DND-41 (cell line): ENCODE results near the gene DENND6B.
"Not testable (repeated sequence)": the region's sequence is repeated elsewhere in the genome, so short reads cannot be mapped to it uniquely, and the experiment has no call there.

Source experiments
- ATAC-seq: fragments of 200-7000 bp; cut with Tn5 transposase; 3 replicates; pipeline ENCODE4 v1.9.1; 2021; ENCODE audit warnings: low read depth; ENCODE audit not compliant: insufficient read depth
- DNase-seq: peaks from one replicate; pipeline ENCODE4 v3.0.0-alpha.2; 2020
- H2AFZ ChIP-seq: 2 replicates; pipeline ENCODE4 v1.6.0; 2012; ENCODE audit warnings: low read depth, low read length
- H3K27ac ChIP-seq: 2 replicates; pipeline ENCODE4 v1.5.1; 2012; ENCODE audit warnings: low read length, inconsistent platforms
- H3K27me3 ChIP-seq: fragments of 200-600 bp; sonication (generic); 2 replicates; pipeline ENCODE4 v1.6.0; 2012; ENCODE audit warnings: low read length, mild to moderate bottlenecking, inconsistent platforms; ENCODE audit not compliant: insufficient read depth, poor library complexity
- H3K36me3 ChIP-seq: 2 replicates; pipeline ENCODE4 v1.5.1; 2012; ENCODE audit warnings: low read length, inconsistent platforms; ENCODE audit not compliant: insufficient read depth
- H3K4me1 ChIP-seq: 2 replicates; pipeline ENCODE4 v1.5.1; 2012; ENCODE audit warnings: mild to moderate bottlenecking, low read length; ENCODE audit not compliant: insufficient read depth
- H3K4me2 ChIP-seq: 2 replicates; pipeline ENCODE4 v1.6.0; 2012; ENCODE audit warnings: mild to moderate bottlenecking, moderate library complexity, low read length, inconsistent platforms; ENCODE audit not compliant: insufficient read depth
- H3K4me3 ChIP-seq, 2 experiments: fragments of 200-600 bp in 1 of 2; shearing (Covaris generic) in 1 of 2; 2 replicates each; pipeline ENCODE4 v1.5.1; 2012 to 2016; ENCODE audit warnings: inconsistent platforms in 2 of 2, low read length in 2 of 2, mild to moderate bottlenecking in 2 of 2, low read depth in 1 of 2, moderate library complexity in 1 of 2
- H3K79me2 ChIP-seq: 2 replicates; pipeline ENCODE4 v1.6.0; 2012; ENCODE audit warnings: low read length, inconsistent platforms; ENCODE audit not compliant: insufficient read depth
- H3K9ac ChIP-seq: 2 replicates; pipeline ENCODE4 v1.6.0; 2012; ENCODE audit warnings: low read depth, mild to moderate bottlenecking, inconsistent platforms, low read length, moderate library complexity
- H3K9me3 ChIP-seq: 2 replicates; pipeline ENCODE4 v1.5.1; 2012; ENCODE audit warnings: low read length, moderate library complexity, mild to moderate bottlenecking, inconsistent platforms; ENCODE audit not compliant: insufficient read depth, severe bottlenecking
- H4K20me1 ChIP-seq: 2 replicates; pipeline ENCODE4 v1.6.0; 2012; ENCODE audit warnings: low read length; ENCODE audit not compliant: insufficient read depth
- CTCF ChIP-seq: IDR thresholded peaks from 2 replicates; pipeline ENCODE4 v1.5.1; 2012; ENCODE audit warnings: borderline replicate concordance, low read length, moderate library complexity, mild to moderate bottlenecking; ENCODE audit not compliant: poor library complexity, severe bottlenecking; ENCODE audit errors: extremely low read depth
- EZH2 ChIP-seq: IDR thresholded peaks from 3 replicates; pipeline ENCODE4 v1.6.1; 2012; ENCODE audit warnings: borderline replicate concordance, low read depth, mild to moderate bottlenecking, moderate library complexity, low read length, inconsistent platforms; ENCODE audit not compliant: severe bottlenecking

Gene DENND6B

GRCh38 chr22:50337262-50338041 lies 10.6 kb upstream of the DENND6B start:
- Histone ChIP-seq H3K9ac (no peak overlapping the region), H3K4me3 (no peak overlapping the region), H3K4me1 (peaks cover 14% of the 10 kb centered on the region), H3K9me3 (no peaks in the 10 kb centered on the region), H3K4me2 (no peak overlapping the region), H3K27me3 (no peaks in the 10 kb centered on the region), H3K27ac (no peak overlapping the region), H2AFZ (no peak overlapping the region), H3K79me2 (no peaks in the 10 kb centered on the region), H4K20me1 (no peaks in the 10 kb centered on the region; the same call in 1 of the 2 replicates), H3K36me3 (no peaks in the 10 kb centered on the region)
- DNase-seq (no peak), ATAC-seq (no peak)
- no peak for TF ChIP-seq EZH2
- no peak for TF ChIP-seq CTCF

GRCh38 chr22:50334433-50334832 lies 7.6 kb upstream of the DENND6B start:
- not testable (repeated sequence) for ATAC-seq, H3K9me3 ChIP-seq, H2AFZ ChIP-seq, H3K4me1 ChIP-seq, H3K27ac ChIP-seq, H3K4me2 ChIP-seq, H3K36me3 ChIP-seq, H3K27me3 ChIP-seq, H3K79me2 ChIP-seq, DNase-seq, H3K4me3 ChIP-seq, H3K9ac ChIP-seq, H4K20me1 ChIP-seq

GRCh38 chr22:50329236-50329635 lies 2.4 kb upstream of the DENND6B start:
- H3K27me3 ChIP-seq = no peaks in the 10 kb centered on the region
- H3K79me2 ChIP-seq = no peaks in the 10 kb centered on the region
- DNase-seq (no peak), ATAC-seq (no peak)
- no peak overlapping the region for H3K4me3 ChIP-seq
- no peaks in the 10 kb centered on the region for H3K9me3 ChIP-seq
- H3K4me2 ChIP-seq = no peak overlapping the region
- H3K36me3 ChIP-seq = no peaks in the 10 kb centered on the region
- H4K20me1 ChIP-seq = no peaks in the 10 kb centered on the region
- H2AFZ ChIP-seq = no peak overlapping the region
- TF ChIP-seq EZH2 (no peak), CTCF (no peak)
- no peak overlapping the region for H3K27ac ChIP-seq
- peaks cover 11% of the 10 kb centered on the region for H3K4me1 ChIP-seq
- no peak overlapping the region for H3K9ac ChIP-seq

- DNase-seq (no peak), ATAC-seq (no peak)
- TF ChIP-seq EZH2 (no peak), CTCF (no peak)
- Histone ChIP-seq H3K27me3 (no peaks in the 10 kb centered on the region), H3K4me3 (no peak overlapping the region), H3K4me1 (peaks cover 11% of the 10 kb centered on the region), H2AFZ (no peak overlapping the region), H3K27ac (no peak overlapping the region), H3K9me3 (no peaks in the 10 kb centered on the region), H3K9ac (peak overlapping the region; percentile 59; the same call in 1 of the 2 replicates), H3K79me2 (no peaks in the 10 kb centered on the region), H3K36me3 (no peaks in the 10 kb centered on the region), H4K20me1 (no peaks in the 10 kb centered on the region), H3K4me2 (peak overlapping the region; percentile 77)
These were observed 853 bp upstream of the DENND6B start for GRCh38 chr22:50327711-50328019.
